GM21528 (cell line): ENCODE data around the gene FZD4.
"Not testable (repeated sequence)": the region's sequence is repeated elsewhere in the genome, so short reads cannot be mapped to it uniquely, and the experiment has no call there.

Source experiments
- ATAC-seq: cut with Tn5 transposase; IDR thresholded peaks from one replicate; pipeline ENCODE4 v1.9.1; 2021; ENCODE audit warnings: mild to moderate bottlenecking, moderate library complexity; ENCODE audit not compliant: unreplicated experiment, low FRiP score

The FZD4 gene

GRCh38 chr11:86977441-86978050 is 22.4 kb upstream of the FZD4 start:
- ATAC-seq, result no peak

GRCh38 chr11:86972734-86973133 is 17.5 kb upstream of the FZD4 start:
- no peak for ATAC-seq

DNA sequence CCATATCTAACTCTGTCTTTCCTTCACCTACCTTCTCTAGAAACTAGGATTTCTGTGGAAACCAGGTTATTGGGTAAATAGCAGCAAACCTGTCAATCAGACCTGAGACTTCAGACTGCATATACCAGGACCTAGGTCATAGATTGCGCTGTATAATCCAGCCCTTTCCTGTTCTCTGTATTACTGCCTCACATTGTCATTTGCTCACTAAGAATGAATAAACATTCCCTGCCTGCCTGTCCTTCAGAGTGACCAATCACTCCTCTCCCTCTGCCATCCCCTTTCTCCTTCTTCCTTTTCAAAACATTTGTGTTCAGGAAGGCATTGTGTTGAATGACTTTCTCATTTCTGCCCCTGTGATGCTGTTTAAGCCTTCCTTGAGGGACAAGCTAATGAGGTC is 14.1 kb upstream of the FZD4 start:
- no peak for ATAC-seq

DNA sequence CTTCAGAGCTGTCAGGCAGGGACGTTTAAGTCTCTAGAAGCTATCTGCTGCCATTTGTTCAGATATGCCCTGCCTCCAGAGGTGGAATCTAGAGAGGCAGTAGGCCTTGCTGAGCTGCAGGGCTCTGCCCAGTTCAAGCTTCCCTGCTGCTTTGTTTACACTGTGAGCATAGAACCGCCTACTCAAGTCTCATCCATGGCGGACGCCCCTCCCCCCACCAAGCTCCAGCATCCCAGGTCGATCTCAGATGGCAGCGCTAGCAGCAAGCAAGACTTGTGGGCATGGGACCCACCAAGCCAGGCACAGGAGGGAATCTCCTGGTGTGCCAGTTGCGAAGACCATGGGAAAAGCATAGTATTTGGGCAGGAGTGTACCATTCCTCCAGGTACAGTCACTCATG is 12.4 kb upstream of the FZD4 start:
- not testable (repeated sequence) for ATAC-seq

- ATAC-seq, result no peak
Observed at GRCh38 chr11:86957976-86958646, 2.9 kb upstream of the FZD4 start.

GRCh38 chr11:86956905-86957195 is 1.7 kb upstream of the FZD4 start:
- ATAC-seq, result no peak

DNA sequence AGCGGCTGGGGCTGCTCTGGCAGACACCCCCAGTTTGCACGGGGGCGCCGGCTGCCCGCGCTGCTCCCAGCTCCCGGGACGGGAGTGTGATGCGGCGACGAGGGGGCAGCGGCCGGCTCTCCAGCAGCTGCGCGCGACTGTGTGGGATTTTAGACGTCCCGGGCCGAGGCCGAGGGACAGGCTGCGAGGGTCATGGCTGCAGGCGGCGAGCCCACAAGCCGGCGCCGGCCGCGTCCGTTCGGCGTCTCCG is 159 bp downstream of the FZD4 start:
- no peak for ATAC-seq

DNA sequence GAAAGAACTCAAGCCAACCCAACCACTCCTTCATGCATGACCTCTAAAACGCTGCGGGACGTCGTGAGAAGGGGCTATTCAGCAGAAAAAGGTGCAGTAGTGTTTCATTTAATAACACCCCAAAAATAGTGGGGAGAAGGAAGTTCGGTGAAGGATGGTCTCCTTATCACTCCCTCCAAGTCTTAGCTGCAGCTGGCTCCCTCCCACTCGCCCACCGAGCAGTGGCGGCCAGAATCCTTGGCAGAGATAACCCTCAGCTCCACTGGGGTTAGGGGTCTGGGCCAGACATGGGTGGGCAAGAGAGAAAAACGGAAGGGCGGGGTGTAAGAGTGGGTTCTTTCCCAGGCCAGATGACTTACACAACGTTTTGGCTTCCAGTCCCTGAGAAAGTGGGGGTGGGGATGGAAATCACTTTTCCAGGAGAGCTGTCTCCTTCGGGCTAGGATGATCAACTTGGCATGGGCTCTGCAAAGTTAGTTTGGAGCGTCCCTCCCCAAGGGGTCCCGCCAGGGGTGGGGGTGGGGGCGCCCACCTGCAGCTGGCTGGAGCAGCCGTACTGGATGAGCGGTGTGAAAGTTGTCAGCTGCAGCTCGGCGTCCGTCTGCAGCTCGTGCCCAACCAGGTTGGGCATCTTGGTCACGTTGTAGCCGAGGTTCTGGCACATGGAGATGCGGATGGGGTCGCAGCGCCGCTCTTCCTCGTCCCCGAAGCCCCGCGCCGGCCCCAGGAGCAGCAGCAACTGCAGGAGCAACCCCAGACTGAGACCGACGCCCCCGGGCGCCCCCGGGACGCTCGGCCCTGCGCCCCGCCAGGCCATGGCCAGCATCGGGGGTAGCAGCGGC is 705 bp downstream of the FZD4 start:
- ATAC-seq, result no peak

DNA sequence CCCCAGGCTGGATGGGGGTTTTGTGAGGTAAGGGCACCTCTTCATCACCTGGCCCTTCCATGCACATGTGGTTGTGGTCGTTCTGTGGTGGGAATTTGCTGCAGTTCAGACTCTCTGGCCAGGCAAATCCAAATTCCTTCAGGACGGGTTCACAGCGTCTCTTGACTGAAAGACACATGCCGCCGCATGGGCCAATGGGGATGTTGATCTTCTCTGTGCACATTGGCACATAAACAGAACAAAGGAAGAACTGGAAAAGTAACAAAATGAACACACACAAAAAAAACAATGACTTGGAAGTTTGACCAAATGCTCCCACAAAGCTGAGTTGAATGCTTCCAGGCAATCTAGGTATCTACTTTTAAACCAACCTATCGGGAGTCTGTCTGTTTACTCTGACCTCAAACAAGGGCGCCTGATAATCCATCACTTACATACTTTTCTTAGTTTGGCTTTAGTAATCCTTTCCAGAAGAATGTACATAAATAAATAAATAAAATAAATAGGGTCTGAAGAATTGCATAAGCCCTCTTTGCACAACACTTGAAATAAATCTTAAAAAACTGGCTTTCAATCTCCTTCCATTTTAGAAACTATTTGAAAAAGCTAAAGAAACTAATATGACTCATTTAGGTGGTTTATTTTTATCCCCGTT is 2.8 kb downstream of the FZD4 start:
- no peak for ATAC-seq

- ATAC-seq, result no peak
Observed at GRCh38 chr11:86951706-86952105, 3.5 kb downstream of the FZD4 start.

DNA sequence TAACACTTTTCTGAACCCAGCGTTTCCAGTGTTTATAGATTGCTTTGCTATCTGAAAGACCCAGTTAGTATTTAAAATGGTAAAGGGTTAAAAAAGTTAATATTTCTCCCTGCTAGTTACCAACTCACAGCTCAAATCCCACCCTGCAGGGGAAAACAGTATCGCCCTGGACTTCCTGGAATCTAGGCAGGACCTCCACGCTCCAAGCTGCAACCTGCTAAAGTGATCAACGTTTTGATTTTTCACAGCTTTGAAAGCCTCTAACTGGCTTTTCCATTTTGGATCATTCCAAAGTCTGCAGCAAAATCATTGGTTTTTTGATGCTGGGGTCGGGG is 4.6 kb downstream of the FZD4 start:
- ATAC-seq, result no peak

DNA sequence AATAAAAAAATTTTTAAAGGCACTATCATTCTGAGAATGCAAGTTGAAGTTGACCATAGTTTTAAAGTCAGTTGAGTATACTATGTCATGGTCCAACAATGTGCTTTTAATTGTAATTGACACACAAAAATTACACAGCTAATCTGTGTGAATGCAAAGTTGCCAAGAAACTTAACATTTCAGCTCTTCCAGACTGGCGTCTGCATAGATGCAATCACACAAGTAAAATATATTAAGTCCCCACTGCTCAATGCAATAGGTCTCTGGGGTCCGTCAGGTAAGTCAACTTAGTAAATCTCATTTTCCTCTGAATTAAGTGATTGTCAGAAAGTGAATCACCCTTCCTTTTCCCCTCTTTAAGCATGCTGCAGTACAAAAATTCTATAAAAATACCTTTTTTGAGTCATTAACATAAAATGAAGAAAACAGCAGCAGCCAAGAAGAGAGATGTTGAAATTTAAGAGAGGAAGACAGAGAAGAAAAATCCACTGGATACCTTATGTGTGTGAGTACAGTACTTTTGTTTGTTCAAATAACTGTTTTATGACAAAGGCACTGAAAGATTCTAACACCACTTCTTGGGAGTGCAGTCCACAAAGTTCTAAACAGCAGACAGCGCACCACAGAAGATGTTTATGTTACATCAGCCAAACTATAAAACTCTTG is 5.1 kb downstream of the FZD4 start:
- ATAC-seq, result no peak

GRCh38 chr11:86948733-86949132 is 6.5 kb downstream of the FZD4 start:
- ATAC-seq, result no peak

DNA sequence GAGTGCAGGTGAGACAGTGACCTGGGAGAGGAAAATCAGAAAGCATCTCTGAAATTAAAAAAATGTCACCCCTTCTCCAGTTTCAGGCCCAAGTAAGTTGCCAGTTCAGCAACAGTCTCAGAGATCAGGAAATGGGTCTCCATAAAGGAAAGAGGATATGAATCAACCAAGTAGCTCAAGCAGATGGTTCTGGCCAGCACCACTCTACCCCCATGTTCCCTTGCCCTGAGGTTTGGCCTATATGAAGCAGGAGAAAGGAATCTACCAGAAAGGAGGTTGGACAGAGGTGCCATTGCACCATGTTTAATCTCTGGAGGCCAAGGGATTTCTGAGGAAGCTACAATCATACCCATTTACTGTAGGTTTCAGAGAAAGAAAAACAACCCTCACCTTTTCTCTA is 7.7 kb downstream of the FZD4 start:
- ATAC-seq, result no peak

GRCh38 chr11:86943505-86943904 is 11.7 kb downstream of the FZD4 start:
- ATAC-seq, result not testable (repeated sequence)

- no peak for ATAC-seq
Observed at GRCh38 chr11:86941871-86942599, 13.2 kb downstream of the FZD4 start.

- no peak for ATAC-seq
Observed at GRCh38 chr11:86941077-86941870, 13.9 kb downstream of the FZD4 start.

GRCh38 chr11:86940122-86940777 is 14.9 kb downstream of the FZD4 start:
- no peak for ATAC-seq
